Cardiac septum (tissue), 1 donor: ENCODE data around the gene PDLIM7. TPM values are rescaled to one million over a fixed set of nuclear protein-coding genes. Genes with fewer than 3 reads are reported as not detected.
"Not testable (repeated sequence)": the region's sequence is repeated elsewhere in the genome, so short reads cannot be mapped to it uniquely, and the experiment has no call there.

ENCODE experiments used
- DNase-seq: peaks from one replicate; pipeline ENCODE4 v3.0.0-alpha.2; 2020; ENCODE audit warnings: low spot score
- intact Hi-C: fragments of 100-400 bp; cut with DNase I; formaldehyde crosslinking; loops from one replicate; pipeline ENCODE4 v1.14.0; 2022
- long read RNA-seq: library from polyadenylated mRNA; unstranded; transcript quantifications from one replicate; pipeline ENCODE4 v2.0.0, GENCODE V29; 2021
- total RNA-seq: library from RNA; stranded (reverse); fragmentation: NEBNext Ultra II Directional; extraction: Animal tissue kit (Norgen Biotek cat#: 25700); gene quantifications from one replicate; pipeline ENCODE4 v1.2.1, GENCODE V29; 2021
- donor health status: DM: no; HTN: no; CAD: no.

The PDLIM7 gene, protein sequence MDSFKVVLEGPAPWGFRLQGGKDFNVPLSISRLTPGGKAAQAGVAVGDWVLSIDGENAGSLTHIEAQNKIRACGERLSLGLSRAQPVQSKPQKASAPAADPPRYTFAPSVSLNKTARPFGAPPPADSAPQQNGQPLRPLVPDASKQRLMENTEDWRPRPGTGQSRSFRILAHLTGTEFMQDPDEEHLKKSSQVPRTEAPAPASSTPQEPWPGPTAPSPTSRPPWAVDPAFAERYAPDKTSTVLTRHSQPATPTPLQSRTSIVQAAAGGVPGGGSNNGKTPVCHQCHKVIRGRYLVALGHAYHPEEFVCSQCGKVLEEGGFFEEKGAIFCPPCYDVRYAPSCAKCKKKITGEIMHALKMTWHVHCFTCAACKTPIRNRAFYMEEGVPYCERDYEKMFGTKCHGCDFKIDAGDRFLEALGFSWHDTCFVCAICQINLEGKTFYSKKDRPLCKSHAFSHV
- 133 TPM for total RNA-seq
- long read RNA-seq, transcript PDLIM7-202 (13 exons, 1,689 nt) = major isoform, 13 of 97 reads
- long read RNA-seq, partial matches to known transcripts = 43 of 97 reads
- long read RNA-seq, other reads (novel, unspliced or antisense) = 36 of 97 reads

GRCh38 chr5:177497292-177498012 lies at the start of gene PDLIM7:
PDLIM7 (minus strand) TSS chr5:177497604; CDS start chr5:177496512, 1,092 bp downstream.
- DNase-seq = peak; percentile 98
- intact Hi-C loops = loop anchor here (1.0 to 2.0 kb wide), 3 partner anchors 19 to 42 kb away; partner anchors contain the start of gene DDX41

- intact Hi-C loops = no loop called here
Observed at GRCh38 chr5:177546258-177546741, 48.9 kb upstream of the PDLIM7 start.

GRCh38 chr5:177545487-177546257 lies 48.3 kb upstream of the PDLIM7 start:
- intact Hi-C loops = no loop called here
- DNase-seq = no peak

More at GRCh38 chr5:177546258-177546741, 48.9 kb upstream of the PDLIM7 start:
- no peak for DNase-seq

DNA sequence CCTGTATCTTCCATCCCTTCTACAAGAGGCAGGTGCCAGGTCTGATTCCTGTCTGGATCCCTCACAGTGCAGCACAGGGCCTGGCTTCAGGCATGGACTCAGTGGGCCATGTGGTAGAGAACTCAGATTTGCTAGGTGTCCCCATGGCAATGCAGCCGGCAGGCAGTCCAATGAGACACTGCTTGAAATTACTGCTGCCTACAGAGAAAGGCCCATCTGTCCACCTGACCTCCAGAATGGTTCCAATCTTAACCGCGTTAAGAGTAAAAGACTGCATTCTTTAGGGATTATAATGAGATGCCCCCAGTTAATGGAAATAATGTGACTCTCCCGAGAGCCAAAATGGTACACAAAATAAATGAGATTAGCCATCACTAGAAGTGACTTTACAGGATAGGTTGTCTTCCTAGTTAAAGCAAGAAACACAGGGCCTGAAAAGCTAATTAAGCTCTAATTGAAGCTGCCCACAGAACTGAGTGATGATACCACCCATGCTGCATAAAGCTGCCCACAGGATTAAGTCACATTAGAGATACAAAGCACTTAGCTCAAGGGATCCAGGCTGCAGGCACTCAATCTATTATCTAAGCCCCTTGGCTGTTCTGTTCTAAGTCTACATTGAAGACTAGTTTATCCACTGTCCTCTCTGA lies 45.5 kb upstream of the PDLIM7 start:
- intact Hi-C loops = no loop called here
- DNase-seq = no peak

GRCh38 chr5:177540438-177540837 lies 43.0 kb upstream of the PDLIM7 start:
- intact Hi-C loops = no loop called here
- DNase-seq = no peak

GRCh38 chr5:177539411-177539810 lies 42.0 kb upstream of the PDLIM7 start:
- DNase-seq = no peak

DNA sequence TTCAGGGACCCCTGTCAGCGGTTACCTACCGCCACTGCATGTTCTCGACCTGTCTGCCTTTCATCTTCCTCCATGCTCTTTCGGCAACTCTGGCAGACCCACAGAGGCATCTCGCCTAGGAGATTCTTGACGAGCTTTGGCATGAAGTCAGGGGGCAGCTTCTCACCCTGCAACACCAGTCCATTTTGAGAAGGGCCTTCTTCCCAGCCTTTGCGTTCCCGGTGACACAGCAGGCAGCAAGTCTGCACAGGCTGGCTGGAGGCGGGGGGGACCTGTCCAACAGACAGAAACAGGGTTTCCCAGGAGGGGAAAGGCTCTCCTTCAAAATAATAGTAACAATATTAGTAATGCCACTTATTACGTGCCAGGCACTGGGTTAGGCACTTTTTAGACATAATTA lies 41.5 kb upstream of the PDLIM7 start:
- DNase-seq = no peak
- intact Hi-C loops = no loop called here

More at GRCh38 chr5:177539411-177539810, 42.0 kb upstream of the PDLIM7 start:
- intact Hi-C loops = no loop called here

GRCh38 chr5:177537389-177538361 lies 40.3 kb upstream of the PDLIM7 start:
- no peak for DNase-seq
- intact Hi-C loops = no loop called here

DNA sequence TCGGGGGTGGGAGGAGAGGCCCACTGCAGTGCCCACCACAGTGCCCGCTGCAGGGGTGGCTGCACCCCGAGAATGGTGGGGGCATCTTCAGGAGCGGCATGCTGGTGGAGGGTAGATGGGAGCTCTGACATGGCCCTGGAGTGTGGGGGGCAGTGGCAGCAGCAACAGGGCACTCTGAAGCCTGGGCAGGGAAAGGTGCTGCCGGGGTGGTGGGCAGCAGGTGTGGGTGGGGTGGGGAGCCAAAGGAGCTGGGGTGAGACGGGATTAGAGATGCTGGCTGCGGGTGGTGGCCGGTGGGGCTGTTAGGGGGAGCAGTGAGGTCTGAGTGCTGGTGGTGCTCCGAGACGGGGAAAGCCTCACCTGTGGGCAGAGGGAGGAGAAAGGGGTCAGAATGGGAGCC lies 39.0 kb upstream of the PDLIM7 start:
- DNase-seq = no peak
- intact Hi-C loops = no loop called here

DNA sequence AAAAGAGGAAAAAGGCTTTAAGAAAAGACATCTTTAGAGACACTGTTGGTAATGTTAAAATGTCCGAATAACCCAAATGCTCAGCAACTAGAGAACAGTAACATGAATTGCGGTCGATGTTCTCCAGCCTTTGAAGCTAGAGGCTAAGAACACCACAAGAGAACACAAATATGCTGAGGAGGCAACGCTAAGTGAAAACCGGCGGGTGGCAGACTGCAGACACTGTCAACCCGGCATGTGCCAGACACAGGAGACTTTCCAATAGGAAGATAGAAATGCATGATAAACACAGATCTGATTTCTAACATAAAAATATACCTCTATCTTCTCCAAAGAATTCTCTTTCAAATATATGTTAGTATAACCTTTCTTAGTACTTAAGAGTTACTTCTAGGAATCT lies 37.7 kb upstream of the PDLIM7 start:
- DNase-seq = no peak
- intact Hi-C loops = no loop called here

- intact Hi-C loops, DNase-seq: not testable (repeated sequence)
Observed at GRCh38 chr5:177534433-177534832, 37.0 kb upstream of the PDLIM7 start.

DNA sequence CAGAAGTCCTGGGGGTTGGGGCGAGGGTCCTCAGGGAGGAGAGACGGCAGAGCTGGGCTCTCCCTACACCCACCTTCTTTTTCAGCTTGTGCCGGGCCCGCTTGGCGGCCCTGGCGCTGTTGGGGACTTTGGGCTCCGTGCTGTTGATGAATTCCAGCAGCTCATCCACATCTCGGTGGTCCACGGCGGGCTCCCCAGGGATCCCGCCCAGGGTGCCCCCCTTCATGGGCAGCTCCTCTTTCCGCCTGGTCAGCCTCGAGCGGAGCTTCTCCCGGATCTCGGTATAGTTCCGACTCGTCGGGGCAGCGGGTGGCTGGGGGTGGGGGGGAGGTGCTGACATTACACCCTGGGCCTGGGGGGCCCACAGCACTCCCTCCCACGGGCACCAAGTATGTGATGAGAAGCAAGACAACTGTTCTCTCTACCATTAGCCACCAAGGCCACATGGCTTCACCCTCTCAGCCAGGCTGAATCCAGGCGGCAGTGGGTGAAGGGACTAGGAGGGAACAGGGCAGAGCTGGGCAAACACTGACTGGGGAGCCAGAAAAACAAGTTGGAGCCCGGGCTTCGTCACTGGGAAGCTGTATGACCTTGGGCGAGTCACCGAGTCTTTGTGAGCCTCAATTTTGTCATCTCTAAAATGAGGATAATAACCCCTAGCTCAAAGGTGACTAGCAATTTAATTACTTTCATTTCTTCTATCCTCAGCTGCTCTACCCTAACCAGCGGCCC lies 34.0 kb upstream of the PDLIM7 start:
- DNase-seq = no peak
- intact Hi-C loops = no loop called here

DNA sequence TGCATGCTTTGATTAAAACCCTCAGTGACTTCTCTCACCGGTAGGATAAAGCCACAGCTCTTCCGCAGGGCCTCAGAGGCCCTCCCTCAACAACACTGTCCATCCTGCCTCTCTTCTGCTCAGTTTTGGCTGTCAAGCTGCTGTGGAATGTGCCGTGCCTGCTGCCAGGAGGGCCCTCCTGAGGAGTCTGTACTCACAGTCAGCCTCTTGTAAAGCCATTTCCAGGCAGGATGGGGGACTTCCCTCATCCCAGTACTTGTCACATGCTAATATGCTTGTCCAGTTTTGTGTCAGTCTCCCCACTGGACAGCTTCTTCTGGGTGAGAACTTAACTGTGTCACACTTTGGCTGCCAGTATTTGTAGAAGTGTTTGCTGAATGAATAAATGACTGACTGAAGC lies 33.2 kb upstream of the PDLIM7 start:
- intact Hi-C loops = no loop called here
- no peak for DNase-seq

DNA sequence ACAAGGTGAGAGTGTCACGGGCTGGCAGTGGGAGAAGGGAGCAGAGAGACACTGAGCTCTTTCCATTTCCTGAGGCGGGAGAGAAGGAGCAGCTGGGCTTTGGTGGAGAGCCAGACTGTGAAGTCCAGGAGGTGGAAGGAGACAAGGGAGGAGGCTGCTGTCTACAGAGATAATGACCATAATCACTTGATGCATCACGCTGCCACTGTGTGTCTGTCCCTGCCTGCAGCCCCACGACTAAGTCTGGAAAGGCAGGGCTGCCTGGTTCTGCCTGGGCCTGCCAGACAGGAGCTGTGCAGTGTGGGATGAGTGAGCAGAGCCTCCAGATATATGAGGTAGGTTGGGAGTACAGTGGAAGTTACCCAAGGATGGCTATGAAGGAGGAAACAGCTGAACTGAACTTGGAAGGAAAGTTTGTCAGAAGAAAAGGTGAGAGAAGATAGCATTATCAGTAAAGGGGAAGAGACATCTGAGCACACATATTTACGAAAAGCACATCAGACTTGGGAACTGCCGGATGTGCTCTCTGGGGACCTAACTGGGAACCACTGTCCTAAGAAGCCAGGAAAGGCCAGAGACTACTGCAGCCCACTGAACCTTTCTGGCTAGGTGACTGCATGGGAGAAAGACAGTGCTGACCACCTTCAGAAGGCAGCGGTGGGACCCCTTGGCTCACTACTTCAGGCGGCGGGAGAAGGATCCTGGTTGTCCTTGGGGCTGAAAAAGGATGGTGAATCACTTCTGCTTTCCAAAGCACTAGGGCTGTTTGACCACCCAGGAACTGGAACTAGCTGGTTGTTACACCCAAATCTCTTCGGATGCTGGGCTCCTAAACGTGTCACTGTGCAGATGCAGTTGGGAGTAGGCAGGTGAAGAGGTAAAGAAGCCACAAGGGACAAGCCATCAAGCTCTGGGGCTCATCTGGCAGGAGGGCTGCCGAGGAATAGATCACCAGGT lies 32.1 kb upstream of the PDLIM7 start:
- no peak for DNase-seq
- intact Hi-C loops = no loop called here

GRCh38 chr5:177528631-177529030 lies 31.2 kb upstream of the PDLIM7 start:
- no peak for DNase-seq
- intact Hi-C loops = no loop called here

DNA sequence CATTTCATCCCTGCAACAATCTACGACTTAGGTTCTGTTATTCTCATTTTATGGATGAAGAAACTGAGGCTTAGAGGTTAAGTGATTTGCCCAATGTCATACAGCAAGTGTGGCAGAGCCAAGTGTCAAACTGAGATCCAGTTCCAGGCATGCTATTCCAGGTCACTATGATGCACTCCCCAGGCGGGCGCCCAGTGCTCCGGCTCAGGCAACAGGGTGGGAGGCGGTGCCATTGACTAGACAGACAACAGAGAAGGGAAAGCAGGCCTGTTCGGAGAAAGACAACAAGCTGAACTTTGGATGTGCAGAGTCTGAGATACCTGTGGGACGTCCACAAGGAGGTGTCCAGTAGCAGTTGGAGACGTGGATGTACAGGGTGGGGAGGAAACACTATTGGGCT lies 30.2 kb upstream of the PDLIM7 start:
- no peak for DNase-seq
- intact Hi-C loops = no loop called here
